HG03457 (cell line): ENCODE data around the gene DNASE1L3.
"Not testable (repeated sequence)": the region's sequence is repeated elsewhere in the genome, so short reads cannot be mapped to it uniquely, and the experiment has no call there.

Experiments used
- ATAC-seq: cut with Tn5 transposase; IDR thresholded peaks from one replicate; pipeline ENCODE4 v1.9.1; 2021; ENCODE audit warnings: moderate number of reproducible peaks; ENCODE audit not compliant: unreplicated experiment

Gene DNASE1L3

GRCh38 chr3:58236527-58237237 lies 25.9 kb upstream of the DNASE1L3 start:
- ATAC-seq: peak; percentile 10

GRCh38 chr3:58235970-58236369 lies 25.2 kb upstream of the DNASE1L3 start:
- no peak for ATAC-seq

- ATAC-seq: no peak
Observed at GRCh38 chr3:58234516-58234931, 23.8 kb upstream of the DNASE1L3 start.

- no peak for ATAC-seq
Observed at GRCh38 chr3:58231666-58232065, 20.9 kb upstream of the DNASE1L3 start.

- no peak for ATAC-seq
Observed at GRCh38 chr3:58230876-58231552, 20.2 kb upstream of the DNASE1L3 start.

- ATAC-seq: not testable (repeated sequence)
Observed at GRCh38 chr3:58227933-58228332, 17.2 kb upstream of the DNASE1L3 start.

DNA sequence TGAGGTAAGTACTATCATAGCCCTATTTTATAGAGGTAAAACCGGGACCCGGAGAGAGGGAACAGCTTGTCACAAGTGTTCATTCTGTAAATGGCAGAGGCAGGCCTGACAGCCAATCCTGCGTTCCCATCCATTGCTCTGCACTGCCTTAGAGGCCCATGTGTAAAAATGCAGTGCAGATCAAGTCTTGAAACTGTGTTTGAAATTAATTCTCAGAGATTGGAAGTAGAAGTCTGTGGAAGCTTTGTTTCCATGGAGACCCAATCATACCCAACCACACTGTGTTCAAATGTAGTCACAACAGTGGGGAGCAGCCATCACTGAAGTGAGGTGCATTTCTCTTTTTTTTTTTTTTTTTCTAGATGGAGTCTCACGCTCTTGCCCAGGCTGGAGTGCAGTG lies 13.1 kb upstream of the DNASE1L3 start:
- no peak for ATAC-seq

DNA sequence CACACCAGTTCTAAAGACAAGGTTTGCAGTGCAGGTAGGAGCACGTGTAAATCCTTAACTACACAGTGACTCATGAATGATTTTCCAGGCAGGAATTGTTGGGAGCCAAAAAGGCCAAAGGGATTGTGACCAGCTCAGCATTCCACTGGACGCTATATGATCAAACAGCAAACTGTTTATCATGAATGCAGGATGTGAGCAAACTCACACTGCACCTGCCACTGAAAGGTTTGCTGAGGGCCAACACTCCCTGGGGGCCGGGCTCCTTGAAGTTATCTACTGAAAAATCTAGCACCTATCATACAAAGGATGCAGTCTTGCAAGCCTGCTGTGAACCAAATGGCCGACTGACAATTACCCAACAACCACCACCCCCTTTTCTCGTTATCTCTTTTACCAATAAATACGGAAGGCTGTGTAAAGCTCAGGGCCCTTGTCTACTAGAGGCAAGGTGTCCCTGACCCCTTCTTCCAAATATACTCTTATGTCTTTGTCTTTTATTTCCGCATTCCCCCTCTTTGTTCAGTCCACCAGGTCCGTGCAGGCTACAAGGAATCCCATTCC lies 11.5 kb upstream of the DNASE1L3 start:
- ATAC-seq: no peak

- ATAC-seq: no peak
Observed at GRCh38 chr3:58218904-58219303, 8.1 kb upstream of the DNASE1L3 start.

DNA sequence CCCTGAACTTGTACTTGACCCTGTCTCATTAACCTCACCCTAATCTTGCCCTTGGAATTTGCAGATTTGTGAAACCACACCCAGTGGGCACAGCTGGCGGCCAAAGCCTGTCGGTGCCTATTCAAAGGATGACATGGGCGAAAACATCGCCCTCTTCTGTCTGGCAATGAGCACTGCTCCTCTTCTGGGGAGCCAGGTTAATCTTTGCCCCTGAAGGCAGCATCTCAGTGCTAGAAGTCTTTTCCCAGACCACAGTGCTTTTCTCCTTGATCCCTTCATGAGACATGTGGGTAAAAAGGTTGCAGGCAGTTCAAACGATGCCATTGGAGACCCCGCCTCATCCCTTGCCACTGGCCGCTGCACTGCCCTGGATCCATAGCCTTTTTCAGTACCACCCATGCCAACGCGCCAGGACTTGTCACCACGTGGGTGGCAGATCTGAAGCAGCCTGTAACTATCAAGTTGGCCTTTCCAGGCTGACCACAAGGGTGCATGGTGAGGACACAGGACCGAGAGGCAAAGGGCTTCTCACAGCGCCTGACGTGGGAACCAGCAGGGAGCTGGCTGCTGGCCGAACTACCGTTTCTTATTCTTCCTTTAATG lies 6.5 kb upstream of the DNASE1L3 start:
- no peak for ATAC-seq

DNA sequence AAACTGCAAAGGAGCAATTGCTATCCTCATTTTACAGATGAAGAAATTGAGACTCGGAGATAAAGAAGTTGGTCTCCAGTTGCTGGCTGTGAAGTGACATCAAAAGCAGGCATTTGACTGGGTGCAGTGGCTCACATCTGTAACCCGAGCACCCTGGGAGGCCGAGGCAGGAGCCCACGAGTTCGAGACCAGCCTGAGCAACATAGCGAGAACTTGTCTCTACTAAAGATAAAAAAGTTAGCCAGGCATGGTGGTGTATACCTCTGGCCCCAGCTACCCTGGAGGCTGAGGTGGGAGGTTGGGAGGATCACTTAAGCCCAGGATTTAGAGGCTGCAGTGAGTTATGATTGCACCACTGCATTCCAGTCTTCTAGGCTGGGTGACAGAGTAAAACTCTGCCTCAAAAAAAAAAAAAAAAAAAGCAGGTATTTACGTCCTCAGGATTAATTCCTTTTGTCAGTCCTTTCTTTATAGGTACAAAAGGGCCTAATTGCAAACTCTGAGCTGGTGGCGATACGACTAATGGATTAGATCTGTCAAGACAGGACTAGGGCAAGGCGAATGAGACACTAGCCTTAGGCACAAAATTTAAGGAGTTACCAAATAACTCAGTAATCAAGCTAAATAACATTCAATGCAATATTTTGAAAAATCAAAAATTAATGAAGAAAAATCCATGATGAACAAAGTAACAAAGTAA lies 5.9 kb upstream of the DNASE1L3 start:
- no peak for ATAC-seq

GRCh38 chr3:58215317-58216025 lies 4.7 kb upstream of the DNASE1L3 start:
- ATAC-seq: no peak

GRCh38 chr3:58214484-58215316 lies 3.9 kb upstream of the DNASE1L3 start:
- peak; percentile 73 for ATAC-seq

- ATAC-seq: no peak
Observed at GRCh38 chr3:58209933-58210332, 839 bp downstream of the DNASE1L3 start.

- ATAC-seq: no peak
Observed at GRCh38 chr3:58207954-58208353, 2.8 kb downstream of the DNASE1L3 start.

GRCh38 chr3:58206406-58207011 lies 4.3 kb downstream of the DNASE1L3 start:
- ATAC-seq: no peak

GRCh38 chr3:58205981-58206380 lies 4.8 kb downstream of the DNASE1L3 start:
- no peak for ATAC-seq

DNA sequence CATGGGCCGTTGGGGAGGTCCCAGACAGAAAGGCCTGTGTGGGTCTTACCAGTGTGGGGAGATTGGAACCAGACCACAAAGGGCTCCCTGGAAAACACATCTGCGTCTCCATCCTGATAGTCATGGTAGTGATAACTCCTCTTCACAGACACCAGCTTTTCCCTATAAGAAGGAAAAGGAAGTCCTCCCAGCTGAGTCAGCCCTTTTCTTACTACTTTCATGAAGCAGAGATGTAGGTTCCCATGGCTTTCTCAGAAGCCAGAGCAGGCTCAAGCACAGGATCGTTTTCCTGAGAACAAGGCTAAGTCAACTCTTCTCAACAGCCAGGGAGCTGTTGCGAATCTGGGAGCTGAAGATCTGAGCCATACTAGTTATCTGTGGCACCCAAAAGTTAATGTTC lies 6.1 kb downstream of the DNASE1L3 start:
- ATAC-seq: no peak

DNA sequence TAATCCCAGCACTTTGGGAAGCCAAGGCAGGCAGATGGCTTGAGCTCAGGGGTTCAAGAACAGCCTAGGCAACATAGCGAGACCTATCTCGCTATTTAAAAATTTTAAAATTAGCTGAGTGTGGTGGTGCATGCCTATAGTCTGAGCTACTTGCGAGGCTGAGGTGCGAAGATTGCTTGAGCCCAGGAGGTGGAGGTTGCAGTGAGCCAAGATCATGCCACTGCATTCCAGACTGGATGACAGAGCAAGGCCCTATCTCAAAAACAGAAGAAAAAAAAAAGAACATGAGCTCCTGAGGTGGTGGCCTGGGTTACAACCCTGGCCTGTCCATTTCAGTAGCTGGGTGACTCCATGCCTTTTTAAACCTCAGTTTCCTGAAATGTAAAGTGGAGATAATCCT lies 7.2 kb downstream of the DNASE1L3 start:
- ATAC-seq: no peak
